Ovary (tissue), 9 donors: ENCODE data around the gene ASMT. TPM values are rescaled to one million over a fixed set of nuclear protein-coding genes. Genes with fewer than 3 reads are reported as not detected.

ENCODE experiments used
- DNase-seq, 5 donors: peaks; one replicate each; pipeline ENCODE4 v3.0.0-alpha.2; 2019 to 2020
- H3K27ac ChIP-seq, 2 donors: fragments of 200-600 bp; one replicate each; pipeline versions ENCODE4 v1.5.1 to v1.8.0; 2019 to 2022
- H3K27me3 ChIP-seq: fragments of 200-600 bp; one replicate; pipeline ENCODE4 v1.8.0; 2022
- H3K36me3 ChIP-seq: fragments of 200-600 bp; sonication (generic); one replicate; pipeline ENCODE4 v1.5.1; 2019
- H3K4me1 ChIP-seq: one replicate; pipeline ENCODE4 v1.8.1; 2013; ENCODE audit warnings: mild to moderate bottlenecking, moderate library complexity; ENCODE audit not compliant: insufficient read depth
- H3K4me3 ChIP-seq: fragments of 200-600 bp; sonication (generic); one replicate; pipeline ENCODE4 v1.5.1; 2017
- H3K9me3 ChIP-seq, 2 donors: fragments of 200-600 bp in 1 of 2; sonication (generic) in 1 of 2; one replicate each; pipeline versions ENCODE4 v1.5.1 to v1.8.1; 2013 to 2019; ENCODE audit warnings: mild to moderate bottlenecking in 1 of 2, moderate library complexity in 1 of 2
- CTCF ChIP-seq, 3 donors: fragments of 450-650 bp in 2 of 3; fragments of 200-600 bp in 1 of 3; IDR thresholded peaks; one replicate each; pipeline versions ENCODE4 v1.5.1 to v1.8.0; 2016 to 2022; ENCODE audit warnings: antibody characterized with exemption in 3 of 3, mild to moderate bottlenecking in 1 of 3
- EP300 ChIP-seq: sonication (generic); formaldehyde crosslinking; IDR thresholded peaks from one replicate; pipeline ENCODE4 v1.6.1; 2017; ENCODE audit warnings: antibody characterized with exemption
- POLR2A ChIP-seq: fragments of 450-650 bp; IDR thresholded peaks from one replicate; pipeline ENCODE4 v1.6.1; 2017; ENCODE audit warnings: antibody characterized with exemption, mild to moderate bottlenecking, moderate library complexity
- WGBS, 3 donors: extraction: QIAGEN DNeasy Blood & Tissue Kit in 1 of 3; methylation state at CpG; one replicate each; pipeline versions ENCODE4 v1.1.5 to v1.1.7; 2013 to 2017; 5-methylcytosine and 5-hydroxymethylcytosine counted together
- intact Hi-C, 4 donors: fragments of 100-400 bp; cut with DNase I; formaldehyde crosslinking; loops; one replicate each; pipeline versions ENCODE4 v1.11.0 to v1.15.1; 2022 to 2023
- polyA plus RNA-seq, 2 donors: library from polyadenylated mRNA; stranded (reverse); fragments of 200-250 nt in 1 of 2; fragments of 350-450 nt in 1 of 2; fragmentation: Illumina TruSeq in 1 of 2; extraction: RNeasy Lipid Tissue Mini Kit (QIAGEN cat#74804) in 1 of 2; gene quantifications; one replicate each; pipeline ENCODE4 v1.2.3, GENCODE V29; 2013 to 2014
- total RNA-seq, 7 donors: library from RNA; depleted of rRNA in 2 of 7; stranded (reverse); fragments of >200 nt in 2 of 7; fragmentation: NEBNext Ultra II Directional in 3 of 7; extraction: Animal tissue kit (Norgen Biotek cat#: 25700) in 3 of 7; gene quantifications; one replicate each; pipeline versions ENCODE4 v1.1.0 to v1.2.4, GENCODE V29; 2016 to 2023
- donor health status: DM: no; HTN: no; CAD: no; lungs with moderate emphysema.
- donor health status: DM: no; HTN: no; CAD: no.
- donor health status: Bipolar disorder and iron deficiency.
- donor health status: DM: yes; HTN: yes; CAD: no.
- donor health status: DM: no; HTN: no; CAD: no.
- donor health status: DM: yes; HTN: yes; CAD: no.

Gene ASMT
- total and polyA plus RNA-seq, 9 donors: 0.23 to 0.50 (median 0.38) TPM; not detected in 4

- TF ChIP-seq POLR2A (no peak), CTCF (IDR thresholded peaks at IDR 0.05) (no peak), EP300 (no peak)
- H3K27ac ChIP-seq: no peak overlapping the region
- peak in 1 of 5 donors; percentile 22 for DNase-seq
- intact Hi-C loops: loop anchor here in 2 of 4 donors (10.0 kb wide), 2 partner anchors 143 to 1007 kb away; partner anchors contain the start of gene ASMTL (in 1 of the 2)
- H3K9me3 ChIP-seq: no peaks in the 10 kb centered on the region
- H3K4me3 ChIP-seq: no peak overlapping the region
- H3K36me3 ChIP-seq: peaks cover 3% of the 10 kb centered on the region
- H3K27me3 ChIP-seq: no peaks in the 10 kb centered on the region
- H3K4me1 ChIP-seq: peaks cover 10% of the 10 kb centered on the region
- 75 to 81% (median 80%) methylated on average over 25 of the region's 25 CpGs for WGBS, 3 donors
Observed at GRCh38 chrX:1597345-1598020, 17.4 kb upstream of the ASMT start.

- Histone ChIP-seq H3K27ac (no peak overlapping the region), H3K36me3 (peaks cover 3% of the 10 kb centered on the region), H3K4me1 (peaks cover 9% of the 10 kb centered on the region), H3K4me3 (no peak overlapping the region), H3K27me3 (no peaks in the 10 kb centered on the region), H3K9me3 (no peaks in the 10 kb centered on the region)
- intact Hi-C loops: loop anchor here in 2 of 4 donors (10.0 kb wide), 2 partner anchors 143 to 1007 kb away; partner anchors contain the start of gene ASMTL (in 1 of the 2)
- TF ChIP-seq EP300 (no peak), POLR2A (no peak), CTCF (IDR thresholded peaks at IDR 0.05) (no peak)
- peak in 1 of 5 donors; percentile 34 for DNase-seq
- 77 to 89% (median 81%) methylated on average over 45 to 50 of the region's 50 CpGs for WGBS, 3 donors
Observed at GRCh38 chrX:1598021-1598875, 16.6 kb upstream of the ASMT start.

- H3K4me3 ChIP-seq: no peak overlapping the region
- H3K9me3 ChIP-seq: no peaks in the 10 kb centered on the region
- DNase-seq: peak in 1 of 5 donors; percentile 32
- intact Hi-C loops: loop anchor here in 2 of 4 donors (10.0 kb wide), 2 partner anchors 144 to 1006 kb away; partner anchors contain the start of gene ASMTL (in 1 of the 2)
- peaks cover 3% of the 10 kb centered on the region for H3K4me1 ChIP-seq
- 80 to 85% (median 85%) methylated on average over 57 of the region's 57 CpGs for whole genome bisulfite sequencing, 3 donors
- H3K27me3 ChIP-seq: no peaks in the 10 kb centered on the region
- H3K36me3 ChIP-seq: peaks cover under 1% of the 10 kb centered on the region
- no peak for TF ChIP-seq CTCF (IDR thresholded peaks at IDR 0.05)
- TF ChIP-seq POLR2A: no peak
- TF ChIP-seq EP300: no peak
- H3K27ac ChIP-seq: no peak overlapping the region
Observed at GRCh38 chrX:1598876-1599790, 15.7 kb upstream of the ASMT start.
